ENCODE results near the gene TNP2.

TNP2 gene

DNA sequence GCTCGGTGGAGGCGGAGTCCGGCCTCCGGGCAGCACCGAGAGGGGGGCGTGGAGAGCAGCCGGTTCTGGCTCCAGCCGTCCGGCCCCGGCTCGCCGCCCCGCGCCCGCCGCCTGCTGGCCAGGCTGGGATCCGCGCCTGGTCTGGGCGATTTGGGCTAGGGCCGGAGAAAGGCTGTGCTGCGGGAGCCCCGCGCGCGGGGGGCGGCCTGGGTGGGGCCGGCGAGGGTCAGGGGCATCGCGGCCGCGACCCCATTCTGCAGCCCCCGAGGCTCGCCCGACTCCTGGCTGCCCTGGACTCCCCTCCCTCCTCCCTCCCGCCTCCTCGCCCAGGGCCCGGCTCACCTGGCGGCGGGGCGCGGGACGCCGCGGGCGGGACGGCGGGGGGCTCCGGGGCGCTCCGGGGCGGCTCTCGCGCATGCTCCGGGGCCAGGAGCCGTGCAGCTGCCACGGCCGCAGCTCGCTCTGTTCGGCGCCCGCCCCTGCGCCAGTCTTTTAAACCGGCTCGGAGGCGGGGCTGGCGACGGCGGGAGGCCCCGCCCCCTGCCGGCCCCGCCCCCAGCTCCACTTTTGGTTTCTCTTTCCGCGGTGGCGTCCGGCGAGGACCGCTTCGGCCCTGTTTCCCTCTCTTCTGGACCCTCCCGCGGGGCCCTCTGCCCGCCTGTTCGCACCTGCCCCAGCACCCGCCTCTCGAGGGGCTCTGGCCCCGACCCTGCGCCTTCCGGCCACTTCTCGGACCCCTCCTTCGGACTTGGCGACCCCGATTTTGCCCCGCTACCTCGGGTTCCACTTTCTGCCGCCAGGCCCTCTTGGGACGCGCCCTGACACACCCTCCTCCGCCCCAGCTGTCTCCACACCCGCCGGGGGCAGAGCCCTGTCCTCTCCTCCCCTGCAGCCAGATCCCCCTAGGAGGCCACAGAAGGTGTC is 13.1 kb downstream of the TNP2 start, which contains the start of gene SOCS1:
Gene SOCS1 (minus strand): TSS at position 468 of the 924 bp plus-strand sequence. CDS start 726 bp downstream, outside the sequence.
- peak; percentile 92 for DNase-seq

DNA sequence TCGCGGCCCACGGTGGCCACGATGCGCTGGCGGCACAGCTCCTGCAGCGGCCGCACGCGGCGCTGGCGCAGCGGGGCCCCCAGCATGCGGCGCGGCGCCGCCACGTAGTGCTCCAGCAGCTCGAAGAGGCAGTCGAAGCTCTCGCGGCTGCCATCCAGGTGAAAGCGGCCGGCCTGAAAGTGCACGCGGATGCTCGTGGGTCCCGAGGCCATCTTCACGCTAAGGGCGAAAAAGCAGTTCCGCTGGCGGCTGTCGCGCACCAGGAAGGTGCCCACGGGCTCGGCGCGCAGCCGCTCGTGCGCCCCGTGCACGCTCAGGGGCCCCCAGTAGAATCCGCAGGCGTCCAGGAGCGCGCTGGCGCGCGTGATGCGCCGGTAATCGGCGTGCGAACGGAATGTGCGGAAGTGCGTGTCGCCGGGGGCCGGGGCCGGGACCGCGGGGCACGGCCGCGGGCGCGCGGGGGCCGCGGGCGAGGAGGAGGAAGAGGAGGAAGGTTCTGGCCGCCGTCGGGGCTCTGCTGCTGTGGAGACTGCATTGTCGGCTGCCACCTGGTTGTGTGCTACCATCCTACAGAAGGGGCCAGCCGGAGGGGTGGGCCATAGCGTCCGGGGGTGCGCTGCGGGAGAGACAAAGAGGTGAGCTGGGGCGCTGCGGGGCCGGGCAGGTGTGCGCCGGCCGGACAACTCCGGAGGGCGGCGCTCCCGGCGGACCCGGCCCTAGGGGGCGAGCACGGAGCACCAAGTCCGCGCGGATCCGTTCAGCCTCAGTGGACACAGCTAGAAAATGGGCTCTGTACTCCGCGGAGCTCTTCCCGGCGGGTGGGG is 14.0 kb downstream of the TNP2 start:
- peak; percentile 43 for DNase-seq

DNA sequence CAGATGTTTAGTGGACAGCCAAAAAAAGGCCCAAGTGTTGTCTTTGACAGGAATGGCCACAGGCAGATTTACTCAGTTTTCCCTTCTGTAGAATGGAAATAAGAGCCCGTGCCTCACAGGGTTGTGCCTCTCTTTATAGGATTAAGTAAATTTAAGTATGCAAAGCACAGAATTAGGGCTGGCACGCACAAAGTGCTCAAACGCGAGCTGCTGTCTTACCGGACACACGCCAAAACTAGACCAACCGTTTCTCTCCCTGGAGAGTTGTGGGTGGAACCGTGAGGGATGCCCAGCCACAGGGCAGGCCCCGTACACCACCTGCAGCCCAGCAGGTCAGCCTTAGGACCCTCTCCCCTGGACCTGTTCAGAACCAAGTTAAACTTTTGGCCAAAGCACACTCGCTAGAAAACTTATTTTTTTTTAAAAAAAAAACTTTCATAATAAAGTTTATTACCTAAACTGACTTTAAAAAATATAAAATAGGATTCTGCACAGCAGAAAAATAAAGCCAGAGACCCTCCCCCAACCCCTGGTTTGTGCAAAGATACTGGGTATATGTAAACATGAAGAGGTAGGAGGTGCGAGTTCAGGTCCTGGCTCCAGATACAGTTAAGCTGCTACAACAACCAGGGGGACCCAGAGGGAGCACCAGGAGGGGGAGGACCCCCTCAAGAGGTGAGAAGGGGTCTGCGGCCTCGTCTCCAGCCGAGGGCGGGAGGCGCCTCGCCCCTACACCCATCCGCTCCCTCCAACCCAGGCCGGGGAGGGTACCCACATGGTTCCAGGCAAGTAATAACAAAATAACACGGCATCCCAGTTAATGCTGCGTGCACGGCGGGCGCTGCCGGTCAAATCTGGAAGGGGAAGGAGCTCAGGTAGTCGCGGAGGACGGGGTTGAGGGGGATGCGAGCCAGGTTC is 14.9 kb downstream of the TNP2 start:
- no peak for DNase-seq

DNA sequence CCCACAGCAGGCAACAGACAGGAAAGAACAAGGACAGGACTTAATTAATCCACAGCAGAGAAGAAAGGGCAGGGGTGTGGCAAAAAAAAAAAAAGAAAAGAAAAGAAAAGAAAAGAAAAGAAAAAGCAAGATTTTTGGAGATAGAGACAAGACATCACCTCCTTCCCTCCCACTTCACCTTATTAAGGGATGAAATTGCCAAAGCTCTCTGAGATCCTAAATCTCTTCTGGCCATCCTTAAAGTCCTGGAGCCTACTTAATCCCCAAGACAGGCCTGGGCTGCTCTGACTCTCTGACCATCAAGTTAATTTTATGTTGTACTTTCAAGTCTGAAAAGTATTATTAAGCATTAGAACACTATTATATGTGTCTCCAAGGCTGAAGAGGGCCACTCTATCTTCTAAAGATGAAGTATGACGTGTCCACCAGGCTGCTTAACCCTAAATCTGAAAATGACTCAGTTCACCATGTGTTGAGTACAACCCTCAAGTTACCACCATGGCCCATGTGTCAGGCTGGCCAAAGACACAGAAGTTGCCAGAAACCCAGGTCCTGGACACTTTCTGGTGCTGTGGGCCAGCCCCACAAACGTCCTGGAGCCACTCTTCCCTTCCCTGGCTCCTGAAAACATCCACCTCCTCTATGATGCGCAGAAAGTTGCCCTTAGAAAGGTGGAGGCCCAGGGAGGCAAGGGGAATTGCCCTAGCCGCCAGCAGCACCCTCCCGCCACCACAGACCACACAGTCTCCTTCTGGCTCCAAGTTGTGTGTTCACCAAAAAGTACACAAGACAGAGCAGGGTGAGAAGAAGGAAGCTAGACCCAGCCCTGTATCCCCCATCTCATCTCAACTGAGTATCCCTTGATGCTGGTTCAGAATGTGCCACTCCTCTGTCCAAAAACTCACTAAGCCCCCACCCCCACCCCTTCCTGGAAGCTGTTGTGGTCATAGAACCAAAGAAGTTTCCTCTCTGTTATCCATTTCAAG is 15.8 kb downstream of the TNP2 start:
- DNase-seq, result no peak

DNA sequence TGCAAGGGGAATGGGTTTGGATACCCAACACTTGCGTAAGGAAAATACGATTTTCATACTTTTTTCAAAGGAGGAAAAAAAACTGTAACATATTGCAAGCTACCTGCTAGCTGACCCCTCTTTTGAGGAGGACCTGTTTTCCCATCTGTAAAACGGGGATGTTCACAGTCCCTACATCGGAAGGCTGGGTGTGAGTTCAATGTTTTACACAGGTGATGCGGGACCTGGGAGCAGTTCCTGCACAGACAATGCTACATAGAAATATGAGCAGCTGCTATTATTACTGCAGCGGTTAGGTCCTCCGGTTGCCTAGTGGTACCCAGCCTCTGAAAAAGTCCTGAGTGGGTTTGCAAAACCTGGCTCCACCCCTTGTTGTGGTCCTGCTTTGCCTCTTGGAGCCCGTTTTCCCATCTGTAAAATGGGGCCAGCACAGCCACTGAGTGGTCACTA is 16.6 kb downstream of the TNP2 start:
- DNase-seq, result no peak

DNA sequence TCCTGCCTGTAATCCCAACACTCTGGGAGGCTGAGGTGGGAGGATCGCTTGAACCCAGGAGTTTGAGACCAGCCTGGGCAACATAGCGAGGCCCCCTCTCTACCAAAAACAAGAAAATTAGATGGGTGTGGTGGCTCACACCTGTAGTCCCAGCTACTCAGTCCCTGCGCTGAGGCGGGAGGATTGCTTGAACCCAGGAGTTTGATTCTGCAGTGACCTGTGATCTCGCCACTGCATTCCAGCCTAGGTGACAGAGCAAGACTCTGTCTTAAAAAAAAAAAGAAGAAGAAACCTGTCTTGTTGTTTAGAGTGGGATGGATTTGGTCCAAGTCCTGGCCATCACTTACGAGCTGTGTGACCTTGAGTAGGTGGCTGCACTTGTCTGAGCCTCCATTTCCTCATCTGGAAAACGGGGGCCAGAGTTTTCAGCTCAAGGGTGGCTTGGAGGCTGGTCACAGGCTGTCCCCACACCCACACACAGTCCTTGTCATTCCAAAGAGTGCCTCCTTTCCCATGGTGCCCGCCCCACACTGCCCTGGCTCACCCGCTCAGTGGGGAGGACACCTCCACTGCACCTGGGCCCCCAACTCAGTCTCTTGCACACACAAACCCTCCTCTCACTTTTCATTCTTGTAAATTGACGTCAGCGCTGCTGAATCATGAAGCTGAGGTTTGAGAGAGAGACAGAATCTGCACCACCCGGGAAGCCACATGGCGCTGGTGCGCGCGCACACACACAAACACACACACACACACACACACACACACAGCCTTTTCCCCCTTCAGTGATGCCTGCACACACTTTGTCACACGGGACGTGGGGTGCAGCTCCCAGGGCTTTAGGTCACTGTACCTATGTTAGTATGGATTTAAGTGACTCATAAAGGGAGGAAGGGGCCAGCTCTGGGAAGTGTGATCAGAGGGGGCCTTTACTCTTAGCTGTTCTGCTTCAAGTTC is 17.3 kb downstream of the TNP2 start:
- peak; percentile 36 for DNase-seq

DNA sequence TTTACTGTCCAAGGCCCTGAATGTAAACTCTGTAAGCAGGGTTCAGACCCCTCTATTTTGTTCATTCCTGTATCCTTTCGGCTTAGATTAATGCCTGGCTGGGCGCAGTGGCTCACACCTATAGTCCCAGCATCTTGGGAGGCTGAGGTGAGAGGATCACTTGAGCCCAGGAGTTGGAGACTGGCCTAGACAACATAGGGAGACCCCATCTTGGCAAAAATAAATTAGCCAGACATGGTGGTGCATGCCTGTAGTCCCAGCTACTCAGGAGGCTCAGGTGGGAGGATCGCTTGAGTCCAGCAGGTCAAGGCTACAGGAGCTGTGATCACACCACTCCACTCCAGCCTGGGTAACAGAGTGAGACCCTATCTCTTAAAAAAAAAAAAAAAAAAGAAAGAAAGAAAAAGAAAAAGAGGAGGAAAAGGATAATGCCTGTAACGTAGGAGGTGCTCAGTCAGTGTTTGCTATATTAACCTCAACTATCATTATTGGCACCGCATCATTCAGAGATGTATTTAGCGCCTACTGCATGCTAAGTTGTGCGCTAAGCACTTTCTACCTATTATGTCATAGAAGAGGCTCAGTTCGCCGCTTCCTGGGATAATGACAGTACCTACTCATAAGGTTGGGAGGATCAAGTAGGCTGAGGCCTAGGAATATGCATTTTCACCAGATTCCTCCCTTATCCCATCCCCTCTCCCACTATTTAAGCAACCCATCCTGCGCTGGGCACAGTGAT is 18.2 kb downstream of the TNP2 start:
- DNase-seq, result no peak

DNA sequence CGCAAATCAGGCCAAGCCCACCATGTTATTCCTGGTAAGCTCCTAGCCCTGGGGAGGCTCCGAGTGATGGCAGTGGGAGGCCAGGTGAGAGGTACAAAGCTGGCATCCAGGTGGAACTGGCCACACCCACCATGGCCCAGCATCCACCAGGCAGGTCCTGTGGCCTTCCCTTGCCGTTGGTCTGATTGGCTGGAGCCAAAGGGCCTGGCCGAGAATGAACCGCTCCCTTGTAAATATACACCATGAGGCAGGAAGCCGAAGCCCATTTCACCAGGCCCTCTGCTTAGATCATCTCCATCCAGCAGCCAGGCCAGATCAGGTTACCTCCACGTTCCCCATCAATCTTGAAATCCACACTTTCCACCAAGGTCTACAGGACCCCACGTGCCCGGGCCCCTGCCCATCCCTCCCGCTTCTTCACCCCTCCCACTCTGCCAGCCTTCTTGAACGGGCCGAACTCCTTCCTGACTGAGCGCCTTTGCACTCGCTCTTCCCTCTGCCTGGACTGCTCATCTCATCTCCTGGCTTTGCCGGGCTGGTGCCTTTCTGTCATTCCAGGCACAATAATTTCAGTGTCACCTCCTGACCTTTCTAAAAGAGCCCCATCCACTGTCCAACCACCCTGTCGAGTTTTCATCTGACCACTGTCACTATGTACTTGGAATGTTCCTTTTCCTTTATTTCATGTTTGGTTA is 18.9 kb downstream of the TNP2 start:
- no peak for DNase-seq

DNA sequence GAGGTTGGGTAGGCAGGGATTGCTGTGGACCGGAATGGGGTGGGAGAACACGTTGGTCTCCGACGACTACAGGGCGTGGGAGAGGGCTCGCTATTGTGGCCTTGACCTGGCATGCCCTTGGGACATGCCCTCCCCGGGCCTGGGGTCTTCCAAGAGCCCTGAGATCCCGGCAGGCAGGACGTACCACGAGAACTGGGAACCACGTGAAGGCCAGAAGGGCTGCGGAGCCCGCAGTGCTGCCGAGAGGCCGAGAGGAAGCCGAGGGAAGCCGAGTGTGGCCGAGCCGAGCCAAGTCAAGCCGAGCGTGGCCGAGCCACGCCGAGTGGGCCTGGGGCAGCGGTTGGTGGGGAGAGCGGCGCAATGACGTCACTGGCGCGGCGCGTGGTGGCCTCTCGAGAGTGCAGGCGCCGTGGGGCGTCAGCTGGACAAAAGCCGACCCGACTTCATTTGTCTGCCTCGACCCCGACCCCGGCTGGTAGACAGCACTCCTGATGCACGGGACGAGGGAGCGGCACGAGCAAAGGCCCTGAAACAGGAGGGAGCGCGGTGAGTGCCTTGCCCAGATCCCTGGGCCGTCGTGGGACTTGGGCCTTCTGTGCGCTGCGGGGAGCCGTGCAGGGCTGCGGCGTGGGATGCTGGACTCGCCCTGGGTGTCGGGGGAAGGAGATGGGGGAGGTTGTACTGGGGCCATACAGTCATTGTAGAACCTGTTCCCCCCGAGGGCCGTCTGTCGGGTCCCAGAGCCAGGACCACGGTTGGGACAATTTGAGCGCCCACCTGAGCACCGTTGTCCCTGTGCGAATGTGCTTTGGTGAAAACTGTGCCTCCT is 19.7 kb downstream of the TNP2 start:
- no peak for DNase-seq

DNA sequence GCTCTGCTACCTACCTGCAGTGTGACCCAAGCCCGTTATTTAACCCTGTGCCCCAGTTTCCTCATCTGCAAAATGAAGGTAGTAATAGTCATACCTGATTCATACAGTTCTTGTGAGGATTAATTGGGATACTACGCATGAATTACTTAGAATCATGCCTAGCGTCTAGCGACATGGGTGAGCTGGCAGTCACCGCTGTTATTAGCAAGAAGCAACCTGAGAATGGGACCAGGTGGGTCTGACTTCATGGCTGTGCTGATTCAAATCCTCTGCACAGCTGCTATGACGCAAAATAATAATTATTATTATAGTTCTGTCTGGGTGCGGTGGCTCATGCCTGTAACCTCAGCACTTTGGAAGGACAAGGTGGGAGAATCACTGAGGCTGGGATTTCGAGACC is 21.0 kb downstream of the TNP2 start:
- DNase-seq, result no peak

DNA sequence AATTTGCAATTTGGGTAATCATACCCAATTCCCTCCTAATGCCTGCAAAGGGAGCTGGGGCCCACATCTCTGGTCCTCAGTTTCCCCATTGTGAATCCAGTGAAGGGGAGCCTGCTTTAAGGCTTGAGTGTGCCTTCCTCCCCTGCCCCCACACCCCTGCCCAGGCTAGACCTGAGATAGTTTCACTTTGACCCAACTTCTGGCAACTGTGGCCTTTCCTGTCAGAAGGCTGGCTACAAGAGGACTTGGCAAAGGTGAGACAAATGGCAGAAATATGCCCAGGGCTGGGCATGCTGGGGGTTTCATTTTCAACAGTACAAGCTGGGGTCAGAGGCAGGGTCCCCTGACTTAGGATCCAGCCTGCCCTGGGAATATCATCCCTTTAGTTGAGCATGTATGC is 23.1 kb downstream of the TNP2 start:
- DNase-seq, result no peak

DNA sequence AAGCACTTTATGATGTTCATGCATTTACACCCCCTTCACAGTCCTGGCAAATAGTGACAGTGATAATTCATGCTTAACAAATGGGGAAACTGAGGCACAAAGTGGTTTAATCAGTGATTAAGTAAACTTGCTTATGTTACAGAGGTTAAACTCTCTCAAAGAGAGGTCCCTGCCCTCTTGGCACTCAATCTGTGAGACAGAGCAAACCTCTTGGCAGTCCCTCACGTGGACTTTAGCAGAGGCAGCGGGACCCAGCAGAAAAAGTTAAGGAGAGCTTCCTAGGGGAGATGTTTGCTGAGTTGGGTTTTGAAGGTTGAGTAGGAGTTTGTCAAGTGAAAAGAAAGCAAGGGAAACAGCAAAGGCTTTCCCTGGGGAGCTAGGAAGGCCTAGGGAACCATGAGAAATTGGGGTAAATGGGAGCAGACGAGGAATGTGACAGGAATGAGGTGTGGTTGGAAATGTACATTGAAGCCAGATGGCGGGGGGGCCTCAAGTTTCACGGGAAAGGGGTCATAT is 23.8 kb downstream of the TNP2 start:
- DNase-seq, result no peak

DNA sequence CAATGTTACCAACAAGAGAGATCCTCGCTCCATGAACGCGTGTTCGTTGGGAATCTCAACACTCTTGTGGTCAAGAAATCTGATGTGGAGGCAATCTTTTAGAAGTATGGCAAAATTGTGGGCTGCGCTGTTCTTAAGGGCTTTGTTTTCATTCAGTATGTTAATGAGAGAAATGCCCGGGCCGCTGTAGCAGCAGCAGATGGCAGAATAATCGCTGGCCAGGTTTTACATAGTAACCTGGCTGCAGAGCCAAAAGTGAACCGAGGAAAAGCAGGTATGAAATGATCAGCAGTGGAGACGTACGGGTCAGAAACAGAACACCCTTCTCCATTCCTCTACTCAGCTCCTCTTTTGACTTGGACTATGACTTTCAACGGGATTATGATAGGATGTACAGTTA is 26.5 kb downstream of the TNP2 start:
- DNase-seq, result no peak

DNA sequence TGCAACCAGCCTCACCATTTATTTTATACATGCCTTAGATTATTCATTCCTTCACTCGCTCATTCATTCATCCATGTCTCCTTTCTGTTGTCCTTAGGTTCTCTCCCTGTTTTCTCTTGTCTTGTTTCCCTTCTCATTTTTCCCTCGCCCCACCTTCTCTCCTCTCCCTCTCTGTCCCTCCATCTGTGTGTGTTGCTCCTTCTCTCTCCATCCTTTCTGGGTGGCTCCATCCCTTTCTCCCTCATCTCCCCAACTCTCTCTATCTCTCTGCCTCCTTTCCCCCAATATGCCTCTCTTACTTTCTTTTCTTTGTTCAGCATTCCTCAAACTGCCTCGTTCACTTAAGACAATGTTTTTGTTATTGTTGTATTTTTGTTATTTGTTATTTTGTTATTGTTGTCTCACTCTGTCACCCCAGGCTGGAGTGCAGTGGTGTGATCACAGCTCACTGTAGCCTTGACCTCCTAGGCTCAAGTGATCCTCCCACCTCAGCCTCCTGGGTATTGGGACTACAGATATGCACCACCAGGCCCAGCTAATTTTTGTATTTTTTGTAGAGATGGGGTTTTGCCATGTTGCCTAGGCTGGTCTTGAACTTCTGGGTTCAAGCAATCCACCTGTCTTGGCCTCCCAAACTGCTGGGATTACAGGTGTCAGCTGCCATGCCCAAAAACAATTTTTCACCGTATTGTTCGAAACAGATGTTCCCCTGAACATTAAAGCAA is 27.5 kb downstream of the TNP2 start:
- DNase-seq, result no peak

DNA sequence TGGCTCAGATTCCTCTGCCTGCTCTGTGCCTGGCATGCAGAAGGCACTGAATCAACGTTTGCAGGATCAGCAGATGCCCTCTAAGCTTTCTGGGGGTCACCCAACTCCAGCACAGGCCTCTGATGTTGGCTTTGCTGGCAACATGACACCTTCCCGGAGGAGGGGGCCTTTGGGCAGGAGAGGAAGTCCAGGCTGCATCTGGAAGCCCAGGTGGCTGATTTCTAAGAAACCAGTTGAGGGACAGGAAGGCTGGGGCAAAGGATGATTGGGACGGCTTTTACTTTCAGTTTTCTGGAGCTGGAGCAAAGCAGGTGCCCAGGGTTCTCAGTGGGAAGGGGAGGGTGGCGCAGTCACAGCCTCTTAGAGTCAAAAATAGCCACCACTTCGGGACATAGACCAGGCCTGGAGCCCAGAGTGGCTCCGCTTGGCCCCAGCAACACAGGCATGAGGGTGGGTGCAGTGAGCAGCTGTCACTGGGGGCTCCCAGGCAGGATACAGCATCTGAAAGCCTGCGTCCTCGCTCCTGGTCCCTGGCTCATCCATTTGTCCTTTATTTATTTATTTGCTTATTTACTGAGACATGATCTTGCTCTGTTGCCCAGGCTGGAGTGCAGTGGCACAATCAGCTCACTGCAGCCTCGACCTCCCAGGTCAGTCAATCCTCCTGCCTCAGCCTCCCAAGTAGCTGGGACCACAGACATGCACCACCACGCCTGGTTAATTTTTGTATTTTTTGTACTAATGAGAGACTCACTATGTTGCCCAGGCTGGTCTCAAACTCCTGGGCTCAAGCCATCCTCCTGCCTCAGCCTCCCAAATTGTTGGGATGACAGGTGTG is 28.3 kb downstream of the TNP2 start:
- DNase-seq, result no peak

Data from inflammatory macrophage treated with lipopolysaccharide for 4 hours (primary cell).